ENCODE results near the gene ENC1.

ENC1 gene

GRCh38 chr5:74598731-74599130 lies 41.8 kb downstream of the ENC1 start:
- TF ChIP-seq GABPA (IDR thresholded peaks at IDR 0.05; ENCODE audit: low read depth): no peak
- TF ChIP-seq CTCF (IDR thresholded peaks at IDR 0.05; ENCODE audit: insufficient read depth, low read length): no peak
- no peak for TF ChIP-seq SPI1 (IDR thresholded peaks at IDR 0.05; ENCODE audit: borderline replicate concordance, low read depth)
- TF ChIP-seq REST (IDR thresholded peaks at IDR 0.05; ENCODE audit: insufficient replicate concordance, low read depth): no peak
- TF ChIP-seq POLR2AphosphoS5 (IDR thresholded peaks at IDR 0.05; ENCODE audit: low read depth): no peak
- Histone ChIP-seq H3K27ac (replicated peaks) (no peak overlapping the region), H3K4me3 (replicated peaks; ENCODE audit: insufficient read depth, low read length) (no peak overlapping the region), H3K27me3 (ENCODE audit: insufficient read depth, poor library complexity, severe bottlenecking) (no peaks in the 10 kb centered on the region)
- no peak for DNase-seq (ENCODE audit: low read depth in 1 of 2, low spot score in 1 of 2)

- Histone ChIP-seq H3K27ac (replicated peaks) (no peak overlapping the region), H3K27me3 (ENCODE audit: insufficient read depth, poor library complexity, severe bottlenecking) (no peaks in the 10 kb centered on the region), H3K4me3 (replicated peaks; ENCODE audit: insufficient read depth, low read length) (no peak overlapping the region)
- TF ChIP-seq POLR2AphosphoS5 (IDR thresholded peaks at IDR 0.05; ENCODE audit: low read depth) (no peak), SPI1 (IDR thresholded peaks at IDR 0.05; ENCODE audit: borderline replicate concordance, low read depth) (no peak), GABPA (IDR thresholded peaks at IDR 0.05; ENCODE audit: low read depth) (no peak), CTCF (IDR thresholded peaks at IDR 0.05; ENCODE audit: insufficient read depth, low read length) (no peak), REST (IDR thresholded peaks at IDR 0.05; ENCODE audit: insufficient replicate concordance, low read depth) (no peak)
- DNase-seq (ENCODE audit: low read depth in 1 of 2, low spot score in 1 of 2): no peak
Observed at GRCh38 chr5:74596927-74597326, 43.6 kb downstream of the ENC1 start.

- TF ChIP-seq REST (IDR thresholded peaks at IDR 0.05; ENCODE audit: insufficient replicate concordance, low read depth) (no peak), SPI1 (IDR thresholded peaks at IDR 0.05; ENCODE audit: borderline replicate concordance, low read depth) (no peak), GABPA (IDR thresholded peaks at IDR 0.05; ENCODE audit: low read depth) (no peak), CTCF (IDR thresholded peaks at IDR 0.05; ENCODE audit: insufficient read depth, low read length) (no peak), POLR2AphosphoS5 (IDR thresholded peaks at IDR 0.05; ENCODE audit: low read depth) (no peak)
Observed at GRCh38 chr5:74595143-74595925, 45.2 kb downstream of the ENC1 start.

More at GRCh38 chr5:74595143-74595925, 45.2 kb downstream of the ENC1 start:
- H3K27me3 ChIP-seq (ENCODE audit: insufficient read depth, poor library complexity, severe bottlenecking): no peaks in the 10 kb centered on the region
- DNase-seq (ENCODE audit: low read depth in 1 of 2, low spot score in 1 of 2): no peak
- no peak overlapping the region for H3K27ac ChIP-seq (replicated peaks)
- H3K4me3 ChIP-seq (replicated peaks; ENCODE audit: insufficient read depth, low read length): no peak overlapping the region
